T follicular helper cell (primary cell): ENCODE results near the gene VAV3.
A peak's percentile ranks its signal among the peaks of the same experiment; 100 is the strongest.

ENCODE experiments used
- DNase-seq: peaks from one replicate; pipeline ENCODE4 v3.0.0-alpha.2; 2020; ENCODE audit warnings: low read depth

Gene VAV3

GRCh38 chr1:107793896-107794453 lies 171.0 kb downstream of the VAV3 start:
- no peak for DNase-seq

GRCh38 chr1:107791348-107791747 lies 173.6 kb downstream of the VAV3 start:
- no peak for DNase-seq

GRCh38 chr1:107789817-107790524 lies 175.0 kb downstream of the VAV3 start:
- DNase-seq = no peak

- no peak for DNase-seq
Measured at GRCh38 chr1:107788206-107789202, 176.5 kb downstream of the VAV3 start.

GRCh38 chr1:107787299-107787698 lies 177.7 kb downstream of the VAV3 start:
- no peak for DNase-seq

GRCh38 chr1:107786203-107786845 lies 178.7 kb downstream of the VAV3 start:
- no peak for DNase-seq

- DNase-seq = no peak
Measured at GRCh38 chr1:107785496-107786202, 179.3 kb downstream of the VAV3 start.

GRCh38 chr1:107782217-107782845 lies 182.6 kb downstream of the VAV3 start:
- DNase-seq = peak; percentile 14

- no peak for DNase-seq
Measured at GRCh38 chr1:107781245-107781644, 183.7 kb downstream of the VAV3 start.

- no peak for DNase-seq
Measured at GRCh38 chr1:107777664-107778047, 187.3 kb downstream of the VAV3 start.

- no peak for DNase-seq
Measured at GRCh38 chr1:107776900-107777663, 187.9 kb downstream of the VAV3 start.

- DNase-seq = no peak
Measured at GRCh38 chr1:107771377-107771776, 193.6 kb downstream of the VAV3 start.

- DNase-seq = no peak
Measured at GRCh38 chr1:107767156-107767582, 197.8 kb downstream of the VAV3 start.

GRCh38 chr1:107766533-107766932 lies 198.4 kb downstream of the VAV3 start:
- no peak for DNase-seq

- no peak for DNase-seq
Measured at GRCh38 chr1:107762751-107763390, 202.1 kb downstream of the VAV3 start.

- no peak for DNase-seq
Measured at GRCh38 chr1:107760065-107760464, 204.9 kb downstream of the VAV3 start.

GRCh38 chr1:107750364-107750959 lies 214.5 kb downstream of the VAV3 start:
- no peak for DNase-seq

- DNase-seq = no peak
Measured at GRCh38 chr1:107748531-107748930, 216.4 kb downstream of the VAV3 start.

- DNase-seq = no peak
Measured at GRCh38 chr1:107741242-107741641, 223.7 kb downstream of the VAV3 start.
